ENCODE results near the gene LAMA5.

LAMA5 gene

DNA sequence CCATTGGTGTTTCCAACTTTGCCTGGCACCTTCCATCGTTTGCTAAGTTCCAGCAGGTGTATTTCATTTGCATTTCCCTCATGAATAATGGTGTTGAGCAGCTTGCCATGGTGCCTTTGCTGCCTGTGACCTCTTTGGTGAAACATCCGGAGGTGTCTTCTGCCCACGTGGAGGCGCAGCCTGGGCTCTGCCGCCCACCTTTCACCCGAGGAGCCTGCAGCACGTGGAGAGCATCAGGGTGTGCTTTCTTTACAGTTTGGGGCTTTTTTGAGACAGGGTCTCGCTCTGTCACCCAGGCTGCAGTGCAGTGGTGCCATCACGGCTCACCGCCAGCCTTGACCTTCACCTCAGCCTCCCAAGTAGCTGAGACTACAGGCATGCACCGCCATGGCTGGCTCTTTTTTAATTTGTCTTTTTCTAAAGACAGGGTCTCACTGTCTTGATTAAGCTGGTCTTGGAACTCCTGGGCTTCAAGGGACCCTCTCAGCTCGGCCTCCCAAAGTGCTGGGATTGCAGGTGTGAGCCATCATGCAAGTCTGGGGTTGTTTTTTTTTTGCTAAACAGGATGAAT, 67.4 kb downstream of the LAMA5 start:
- DNase-seq, result no peak

DNA sequence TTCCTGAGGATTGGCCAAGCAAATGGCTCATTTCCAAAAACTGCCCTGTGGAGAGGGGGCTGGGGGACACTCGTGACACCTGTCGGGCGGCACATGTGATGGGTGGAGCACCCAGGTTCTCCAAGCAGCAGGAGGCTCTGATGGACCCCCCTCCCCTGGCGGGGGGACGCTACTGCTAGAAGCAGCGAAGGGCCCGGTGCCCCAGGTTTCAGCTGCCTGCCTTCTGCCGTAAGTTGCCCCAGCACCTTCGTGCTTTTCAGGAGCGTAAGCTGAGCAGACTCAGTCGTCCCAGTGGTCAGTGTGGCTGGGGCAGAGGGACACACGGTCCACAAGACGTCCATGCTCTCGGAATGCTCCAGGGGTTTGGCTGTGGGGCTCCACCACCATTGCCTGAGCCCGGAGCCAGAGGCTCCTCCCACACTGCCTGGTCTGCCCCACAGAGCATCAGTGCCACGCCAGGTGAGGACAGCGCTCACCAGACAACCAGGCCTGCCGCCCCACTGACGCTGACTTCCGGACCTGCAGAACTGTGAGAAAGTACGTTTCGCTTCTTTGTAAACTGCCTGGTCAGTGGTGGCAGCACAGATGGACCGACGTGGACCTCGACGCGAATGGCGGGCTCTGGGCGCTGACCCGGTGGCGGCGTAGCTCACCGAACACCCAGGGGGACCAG, 68.4 kb downstream of the LAMA5 start:
- DNase-seq, result no peak

DNA sequence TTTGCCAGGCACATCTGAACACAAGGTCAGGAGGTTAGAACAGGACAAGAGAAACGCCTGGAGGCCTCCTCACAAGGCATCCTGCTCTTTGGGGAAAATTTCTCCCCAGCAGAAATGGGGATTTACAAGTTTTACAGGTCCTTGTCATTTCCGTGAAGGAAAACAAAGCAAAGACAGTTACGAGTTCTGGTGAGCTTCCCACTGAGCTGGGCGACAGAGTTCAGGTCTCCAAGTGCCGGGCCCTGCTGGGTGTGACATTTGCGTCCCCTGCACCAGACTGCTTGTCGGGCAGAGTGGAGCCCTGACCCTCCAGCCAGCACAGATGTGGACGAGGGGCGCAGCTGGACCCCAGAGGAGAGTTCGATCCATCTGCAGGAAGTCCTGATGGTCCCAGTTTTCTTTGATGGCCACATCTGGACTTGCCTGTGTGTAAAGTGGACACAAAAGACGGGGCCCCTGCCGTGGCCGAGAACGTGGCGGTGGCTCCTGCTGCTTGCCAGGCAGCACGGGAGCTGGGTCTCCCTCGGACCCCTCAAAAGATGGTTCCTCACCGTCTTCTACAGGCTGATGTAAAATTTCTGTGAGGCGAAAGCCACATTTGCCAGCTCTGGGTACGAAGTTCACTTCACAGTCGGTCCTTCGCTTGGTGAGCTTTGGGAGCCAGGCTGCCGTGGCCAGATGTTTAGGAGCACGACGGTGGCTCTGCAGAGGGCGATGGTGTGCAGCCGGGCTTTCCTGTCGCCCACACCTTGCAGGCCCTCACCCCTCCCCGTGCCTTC, 69.5 kb downstream of the LAMA5 start:
- DNase-seq, result no peak

DNA sequence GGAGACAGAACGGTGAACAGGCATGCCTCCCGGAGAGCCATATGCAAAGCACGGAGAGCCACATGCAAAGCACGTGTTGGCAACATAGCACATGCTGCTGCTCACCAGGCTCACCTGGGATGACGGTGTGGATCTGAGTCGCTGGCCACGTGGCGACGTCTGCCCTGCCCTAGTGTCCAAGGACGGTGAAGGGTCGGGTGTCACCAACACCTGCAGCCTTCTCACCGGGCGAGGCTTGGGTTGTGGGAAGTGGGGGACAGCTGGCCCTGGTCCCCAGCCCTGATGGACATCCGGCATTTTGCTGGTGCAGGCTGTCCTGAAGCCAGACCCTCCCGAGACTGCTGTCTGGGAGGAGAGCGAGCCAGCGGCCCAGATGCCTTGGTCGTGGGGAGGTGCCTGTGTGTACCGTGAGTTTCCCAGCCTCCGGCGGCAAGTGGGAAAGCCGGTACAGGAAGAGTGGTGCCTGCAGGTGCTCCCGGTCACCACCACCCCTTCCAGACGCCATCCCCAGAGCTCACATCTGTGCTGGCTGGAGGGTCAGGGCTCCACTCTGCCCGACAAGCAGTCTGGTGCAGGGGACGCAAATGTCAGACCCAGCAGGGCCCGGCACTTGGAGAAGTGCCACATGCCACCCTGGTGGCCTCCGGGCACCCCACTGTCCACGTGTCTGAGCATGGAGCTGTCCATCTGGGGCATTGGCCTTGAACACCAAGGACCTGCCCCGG, 70.2 kb downstream of the LAMA5 start:
- no peak for DNase-seq

DNA sequence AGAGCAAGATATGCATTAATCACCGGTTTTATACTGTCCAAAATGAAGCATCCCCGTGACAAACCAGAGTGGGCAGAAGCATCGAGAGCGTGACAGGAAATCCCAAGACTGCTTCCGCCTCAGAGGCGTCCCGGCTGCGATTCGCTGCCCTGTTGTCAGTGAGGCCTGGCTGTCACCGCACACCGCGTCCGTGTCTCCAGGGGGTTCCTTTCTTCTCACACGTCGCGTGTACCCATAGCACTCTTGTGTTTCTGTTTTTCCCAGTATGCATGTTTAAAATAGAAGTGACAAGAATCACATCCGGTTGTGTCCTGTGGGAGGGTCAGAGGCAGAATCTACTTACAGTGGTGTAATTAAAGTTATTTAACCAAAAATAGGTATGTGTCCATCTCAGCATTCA, 72.6 kb downstream of the LAMA5 start:
- DNase-seq, result no peak

DNA sequence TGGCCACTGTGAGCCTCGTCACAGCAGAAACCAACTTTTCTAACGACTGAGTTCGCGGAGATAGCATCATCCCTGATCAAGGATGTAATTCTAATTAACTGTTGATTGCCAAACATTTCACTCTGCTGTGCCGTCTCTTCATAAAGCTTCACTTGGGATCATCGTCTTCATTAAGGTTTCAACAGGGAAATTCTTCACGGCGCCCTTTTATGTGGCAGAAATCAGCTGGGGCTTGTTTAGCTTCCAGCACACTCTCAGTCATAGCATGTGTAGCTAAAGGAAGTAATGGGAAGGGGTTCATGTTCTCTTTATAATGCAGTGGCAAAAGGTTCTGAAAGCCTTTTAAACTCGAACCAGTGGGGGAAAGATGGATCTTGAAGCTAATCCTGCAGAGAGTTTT, 73.2 kb downstream of the LAMA5 start:
- no peak for DNase-seq

DNA sequence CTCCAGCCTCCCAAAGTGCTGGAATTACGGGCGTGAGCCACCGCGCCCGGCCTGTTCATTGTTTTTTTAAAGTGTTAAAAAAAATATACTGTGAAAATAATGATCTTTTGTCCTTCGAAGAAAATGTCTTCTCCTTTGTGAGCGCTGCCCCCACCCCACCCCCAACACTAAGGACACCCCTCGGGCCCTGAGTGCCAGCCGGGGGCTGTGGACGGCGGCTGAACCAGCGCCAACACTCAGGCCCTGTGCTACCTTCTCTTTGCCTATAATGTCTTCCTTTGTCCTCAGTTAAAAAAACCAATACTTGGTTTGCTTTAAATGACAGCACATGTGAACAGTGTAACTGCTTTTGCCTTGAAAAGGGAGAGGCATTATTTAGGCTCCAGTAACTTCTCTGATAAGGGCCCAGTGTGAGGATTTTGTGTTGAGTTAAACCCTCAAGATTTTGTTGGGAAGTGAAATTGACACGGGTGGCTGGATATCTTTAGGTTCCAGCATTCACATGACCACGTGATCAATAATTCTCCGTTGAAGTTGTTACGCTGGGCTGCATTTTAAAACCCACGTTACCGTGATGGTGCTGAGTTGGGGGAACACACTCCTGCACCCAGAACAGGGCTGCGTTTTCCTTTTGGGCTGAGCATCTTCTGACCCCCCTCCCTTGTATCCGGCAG, 73.9 kb downstream of the LAMA5 start:
- no peak for DNase-seq

DNA sequence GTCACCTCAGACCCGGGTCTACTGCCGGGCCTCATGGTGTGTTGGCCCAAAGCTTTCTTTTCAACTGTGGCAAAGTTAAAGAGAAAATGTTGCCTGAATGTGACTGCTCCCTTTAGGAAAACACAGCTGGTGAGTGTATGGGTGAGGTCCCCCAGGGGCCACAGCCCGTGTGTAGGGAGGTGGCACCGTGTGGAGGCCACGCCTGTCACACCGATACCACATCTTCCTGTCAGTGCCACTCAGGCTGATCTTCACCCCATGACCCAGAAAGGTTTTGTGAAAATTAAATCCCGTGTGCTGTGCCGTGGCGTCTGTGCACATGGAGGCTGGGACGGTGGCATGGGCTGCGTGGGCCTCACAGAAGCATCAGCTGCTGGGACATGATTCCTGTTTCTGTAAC, 75.0 kb downstream of the LAMA5 start:
- DNase-seq, result no peak

DNA sequence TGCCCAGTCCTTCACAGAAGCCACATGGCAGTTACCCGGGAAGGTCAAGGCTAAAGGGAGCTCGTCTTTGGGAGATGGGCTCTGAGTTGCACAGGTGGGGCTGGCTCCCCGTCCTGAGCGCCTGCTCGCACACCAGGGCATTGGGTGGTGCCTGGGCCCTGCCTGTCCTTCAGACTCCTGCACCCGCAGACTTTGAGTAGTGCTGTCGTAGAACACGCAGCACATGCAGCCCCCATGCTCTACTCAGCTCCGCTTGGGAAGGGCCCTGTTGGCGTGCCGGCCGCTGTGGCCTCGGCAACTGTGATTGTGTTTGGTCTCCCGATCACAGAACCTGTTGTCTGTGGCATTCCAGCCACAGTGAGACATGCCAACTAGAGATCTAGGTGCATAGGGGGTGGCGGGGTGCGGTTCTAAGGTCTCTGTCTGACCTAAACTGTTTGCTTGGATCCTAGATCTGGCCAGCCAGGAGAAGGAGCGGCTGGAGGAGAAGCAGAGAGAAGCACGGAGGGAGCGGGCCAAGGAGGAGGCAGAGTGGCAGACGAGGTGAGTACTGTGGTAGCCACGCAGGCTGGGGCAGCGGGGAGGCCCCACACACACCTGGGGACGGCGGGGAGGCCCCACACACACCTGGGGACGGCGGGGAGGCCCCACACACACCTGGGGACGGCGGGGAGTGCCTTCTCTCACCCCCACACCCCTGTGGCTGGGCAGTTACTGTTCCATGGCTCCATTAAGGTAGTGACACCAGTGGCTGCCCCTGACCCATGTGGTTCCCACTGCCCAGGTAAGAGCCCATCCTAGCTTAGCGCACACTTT, 75.7 kb downstream of the LAMA5 start:
- DNase-seq, result no peak

DNA sequence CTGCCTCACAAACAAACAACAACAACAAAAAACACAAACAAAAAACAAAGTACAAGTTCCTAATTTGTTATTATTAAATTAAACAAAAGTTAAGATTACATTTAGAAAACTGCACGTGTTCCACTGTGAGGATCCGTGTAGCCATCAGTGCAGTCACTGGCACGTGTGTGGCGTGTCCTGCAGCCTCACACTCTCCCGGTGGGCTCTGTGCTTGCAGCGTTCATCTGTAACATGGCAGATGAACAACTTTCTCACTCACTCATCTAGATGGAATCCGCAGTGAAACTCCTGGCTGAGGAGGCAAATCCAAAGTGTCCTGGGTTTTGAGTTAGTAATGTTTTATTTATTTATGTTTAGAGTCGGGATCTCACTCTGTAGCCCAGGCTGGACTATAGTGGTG, 77.2 kb downstream of the LAMA5 start:
- no peak for DNase-seq

DNA sequence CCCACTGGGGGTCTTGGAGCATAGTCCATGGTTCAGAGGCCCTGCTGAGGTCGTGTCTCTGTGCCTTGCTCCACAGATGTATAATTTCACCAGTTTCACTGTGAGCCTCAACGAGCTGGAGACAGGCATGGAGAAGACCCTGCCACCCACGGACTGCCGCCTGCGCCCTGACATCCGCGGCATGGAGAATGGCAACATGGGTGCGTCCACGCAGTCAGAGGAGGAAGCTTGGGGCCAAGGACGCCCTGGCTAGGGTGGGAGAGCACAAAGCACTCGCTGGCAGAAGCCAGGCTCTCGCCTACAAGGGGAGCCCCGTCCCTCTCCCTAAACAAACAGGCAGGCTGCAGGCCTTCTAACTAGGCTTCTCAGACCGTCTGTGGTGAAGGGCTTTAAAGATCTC, 78.0 kb downstream of the LAMA5 start:
- DNase-seq, result no peak

DNA sequence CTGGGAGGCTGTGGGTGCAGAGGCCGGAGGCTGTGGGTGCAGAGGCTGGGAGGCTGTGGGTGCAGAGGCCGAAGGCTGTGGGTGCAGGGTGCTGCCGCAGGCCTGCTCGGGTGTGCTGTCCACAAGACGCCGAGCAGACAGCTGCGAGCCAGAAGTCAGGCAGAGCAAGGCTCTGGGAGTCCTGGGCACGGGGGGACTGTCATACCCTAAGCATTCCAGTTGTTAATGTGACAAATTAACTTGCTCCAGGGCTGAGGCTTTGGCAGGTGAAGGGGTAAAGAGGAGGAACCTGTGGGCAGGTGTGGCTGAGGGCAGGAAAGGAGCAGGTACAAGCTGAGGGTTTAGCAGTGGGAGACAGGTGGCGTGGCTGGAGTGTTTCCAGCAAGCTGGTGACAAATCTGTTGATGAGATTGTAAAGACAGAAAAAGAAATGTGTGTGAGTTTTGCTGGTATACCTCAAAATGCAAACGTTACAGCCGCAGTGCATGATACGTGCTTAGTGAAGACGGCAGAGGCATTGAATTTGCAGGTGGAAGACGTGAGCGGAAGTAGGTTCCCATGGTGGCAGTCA, 78.5 kb downstream of the LAMA5 start:
- DNase-seq, result no peak

DNA sequence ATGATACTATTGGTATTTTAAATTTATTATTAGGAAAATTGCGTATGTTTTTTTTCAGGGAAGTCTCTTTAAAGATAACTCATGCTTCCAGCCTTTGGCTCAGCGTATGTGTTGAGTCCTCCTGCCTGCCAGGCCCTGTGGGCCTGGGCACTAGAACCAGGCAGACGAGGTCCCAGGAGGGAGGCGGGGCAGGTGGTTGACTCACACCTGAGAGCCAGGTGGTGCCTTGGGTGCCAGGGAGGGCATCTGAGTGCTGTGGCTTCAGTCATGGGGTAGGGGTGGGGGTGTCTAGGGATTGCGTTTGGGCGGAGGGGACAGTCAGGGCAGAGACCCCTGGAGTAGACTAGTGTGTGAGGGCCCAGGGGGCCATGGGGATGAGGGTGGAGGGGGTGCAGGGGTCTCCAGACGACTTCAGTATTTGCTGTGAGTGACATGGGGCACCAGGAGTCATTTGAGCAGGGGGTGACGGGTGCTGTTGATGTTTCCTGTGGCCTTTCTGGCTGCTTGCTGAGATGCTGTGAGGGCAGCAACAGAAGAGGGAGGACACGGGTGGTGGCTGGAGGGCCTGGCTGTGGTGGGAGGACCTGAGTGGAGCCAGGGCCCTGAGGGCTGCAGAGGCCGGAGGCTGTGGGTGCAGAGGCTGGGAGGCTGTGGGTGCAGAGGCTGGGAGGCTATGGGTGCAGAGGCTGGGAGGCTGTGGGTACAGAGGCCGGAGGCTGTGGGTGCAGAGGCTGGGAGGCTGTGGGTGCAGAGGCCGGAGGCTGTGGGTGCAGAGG, 79.2 kb downstream of the LAMA5 start:
- DNase-seq, result no peak

DNA sequence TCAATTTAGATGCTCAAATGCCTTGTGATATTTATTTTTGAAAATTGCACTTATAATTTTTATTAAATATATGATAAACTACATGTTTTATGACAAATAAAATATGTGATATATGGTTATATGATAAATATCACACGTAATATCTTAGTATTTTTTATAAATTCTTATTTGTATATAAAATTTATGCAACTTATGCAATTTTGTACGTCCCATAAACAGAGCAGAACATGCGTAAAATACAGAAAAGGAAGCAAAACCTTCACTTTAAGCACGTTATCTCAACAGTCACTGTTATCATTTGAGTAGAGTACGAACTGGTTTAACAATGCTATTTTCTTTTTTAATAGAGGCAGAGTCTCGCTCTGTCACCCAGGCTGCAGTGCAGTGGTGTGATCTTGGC, 80.0 kb downstream of the LAMA5 start:
- DNase-seq, result no peak

DNA sequence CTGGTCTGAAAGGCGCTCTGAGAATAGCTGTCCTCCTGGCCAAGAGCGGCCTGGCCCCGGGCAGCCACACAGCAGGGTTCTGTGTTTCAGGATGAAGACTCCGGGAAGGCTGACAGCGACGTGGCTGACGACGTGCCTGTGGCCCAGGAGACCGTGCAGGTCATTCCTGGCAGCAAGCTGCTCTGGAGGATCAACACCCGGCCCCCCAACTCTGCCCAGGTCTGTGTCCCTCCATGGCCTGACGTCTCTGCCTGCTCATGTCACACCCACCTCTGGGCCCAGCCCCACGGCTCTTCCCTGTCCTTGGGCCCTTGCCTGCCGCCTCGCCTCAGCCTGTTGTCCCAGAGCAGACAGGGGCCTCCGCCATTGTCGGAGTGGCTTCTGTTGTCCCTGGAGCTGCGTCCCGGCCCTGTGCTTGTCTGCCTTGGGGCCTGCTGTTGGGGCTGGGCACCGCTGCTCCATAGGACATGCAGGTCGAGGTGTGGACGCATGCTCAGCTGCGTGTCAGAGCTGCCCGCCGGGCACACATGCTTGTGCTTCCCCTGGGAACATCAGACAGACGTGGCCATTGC, 80.5 kb downstream of the LAMA5 start:
- no peak for DNase-seq

DNA sequence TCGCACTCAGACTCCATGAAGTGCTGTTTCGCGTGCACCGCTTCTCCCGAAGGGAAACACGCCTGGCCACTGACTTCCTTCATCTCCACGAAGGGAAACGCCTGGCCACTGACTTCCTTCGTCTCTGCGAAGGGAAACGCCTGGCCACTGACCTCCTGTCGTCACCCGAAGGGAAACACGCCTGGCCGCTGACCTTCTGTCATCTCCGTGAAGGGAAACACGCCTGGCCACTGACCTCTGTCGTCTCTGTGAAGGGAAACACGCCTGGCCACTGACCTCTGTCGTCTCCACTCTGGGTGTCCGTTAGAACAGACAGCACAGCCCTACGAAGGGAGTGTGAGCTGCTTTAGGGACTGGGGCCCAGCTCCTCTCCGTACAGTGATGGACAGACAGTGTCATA, 81.4 kb downstream of the LAMA5 start:
- no peak for DNase-seq

DNA sequence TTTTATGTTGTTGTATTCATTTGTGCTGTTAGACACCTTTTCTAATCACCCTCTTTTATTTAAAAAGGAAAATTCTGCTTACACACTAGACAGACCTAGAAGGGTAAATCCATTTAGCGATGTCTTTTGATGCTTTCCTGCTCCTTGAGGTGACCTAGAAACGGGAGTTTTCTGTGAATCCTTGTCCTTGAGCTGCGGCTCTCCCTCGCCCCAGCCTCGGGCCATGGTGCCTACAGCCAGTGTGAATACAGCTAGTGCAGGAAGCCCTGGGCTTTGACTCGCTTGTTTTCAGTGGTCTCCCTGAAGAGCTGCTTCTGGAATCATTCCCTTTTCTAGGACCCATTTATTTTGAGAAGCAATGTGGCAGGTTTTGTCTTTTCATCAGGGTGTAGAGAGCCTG, 82.0 kb downstream of the LAMA5 start:
- no peak for DNase-seq

DNA sequence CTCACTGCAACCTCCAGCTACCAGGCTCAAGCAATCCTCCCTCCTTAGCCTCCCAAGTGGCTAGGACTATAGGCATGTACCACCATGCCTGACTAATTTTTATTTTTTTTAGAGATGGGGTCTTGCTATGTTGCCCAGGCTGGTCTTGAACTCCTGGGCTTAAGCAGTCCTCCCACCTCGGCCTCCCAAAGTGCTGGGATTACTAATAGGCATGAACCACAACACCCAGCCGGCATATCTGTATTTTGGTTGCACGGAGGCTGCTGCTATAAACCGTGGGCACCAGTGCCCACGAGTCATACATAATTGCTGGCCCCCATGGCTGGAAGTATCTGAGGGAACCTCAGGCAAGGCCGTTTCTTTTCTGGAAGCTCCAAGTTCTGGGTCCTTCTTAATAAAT, 82.7 kb downstream of the LAMA5 start:
- DNase-seq, result no peak

DNA sequence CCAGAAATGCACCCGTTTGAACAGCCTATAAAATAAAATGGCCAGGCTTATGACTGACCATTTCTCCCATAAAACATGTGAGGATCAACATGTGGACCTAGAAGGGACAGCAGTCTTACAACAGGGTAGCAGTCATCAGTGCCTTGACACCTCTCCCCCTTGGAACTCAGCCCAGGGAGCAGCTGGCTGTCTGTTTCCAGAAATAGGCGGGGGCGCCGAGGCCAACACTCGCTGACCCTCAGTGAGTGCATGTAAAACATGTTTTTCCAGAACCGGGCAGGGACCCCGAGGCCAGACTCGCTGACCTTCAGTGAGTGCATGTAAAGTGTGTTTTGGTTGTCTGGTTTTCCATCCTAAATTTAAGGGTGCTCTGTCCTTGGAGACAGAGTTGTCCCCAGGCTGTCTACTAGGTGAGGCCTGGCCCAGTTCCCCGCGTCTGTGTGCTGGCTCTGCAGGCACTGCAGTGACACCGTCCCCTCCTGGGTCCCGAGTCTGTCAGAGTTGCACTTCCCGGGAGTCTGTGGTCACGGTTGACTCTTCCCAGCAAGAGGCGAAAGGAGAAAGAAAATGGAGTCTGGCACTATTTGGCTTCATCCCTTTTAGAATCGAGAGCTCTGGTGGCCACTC, 84.1 kb downstream of the LAMA5 start:
- DNase-seq, result no peak

DNA sequence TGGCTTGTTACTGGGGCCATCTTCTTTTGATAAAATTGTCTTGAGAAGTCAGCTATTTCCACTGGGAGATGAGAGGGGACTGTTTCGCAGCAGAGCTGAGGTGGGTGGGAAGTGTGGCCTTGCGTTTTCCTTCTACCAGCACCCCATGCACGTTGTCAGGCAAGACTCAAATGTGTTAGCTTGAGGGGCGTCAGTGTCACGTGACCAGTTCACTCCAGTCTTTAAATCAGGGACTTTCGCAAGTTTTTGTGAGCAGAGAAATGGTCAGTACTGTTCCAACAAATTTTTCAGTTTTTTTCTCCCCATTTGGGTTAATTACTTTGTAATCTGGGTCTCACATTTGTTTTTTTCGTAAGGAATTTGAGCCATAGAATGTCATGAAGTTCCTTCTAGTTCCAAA, 85.0 kb downstream of the LAMA5 start:
- DNase-seq, result no peak

Data from activated CD4-positive, alpha-beta T cell treated with anti-CD3 and anti-CD28 coated beads for 48 hours (primary cell).